ENCODE results near the gene GSTA4. TPM values are rescaled to one million over a fixed set of nuclear protein-coding genes. Genes with fewer than 3 reads are reported as not detected.

GSTA4 gene
- total and polyA plus RNA-seq, 2 of the 8 experiments (the other 6 are each of a cell fraction or from before 2014, with no cell fraction given) = 13.9 to 21.6 TPM

DNA sequence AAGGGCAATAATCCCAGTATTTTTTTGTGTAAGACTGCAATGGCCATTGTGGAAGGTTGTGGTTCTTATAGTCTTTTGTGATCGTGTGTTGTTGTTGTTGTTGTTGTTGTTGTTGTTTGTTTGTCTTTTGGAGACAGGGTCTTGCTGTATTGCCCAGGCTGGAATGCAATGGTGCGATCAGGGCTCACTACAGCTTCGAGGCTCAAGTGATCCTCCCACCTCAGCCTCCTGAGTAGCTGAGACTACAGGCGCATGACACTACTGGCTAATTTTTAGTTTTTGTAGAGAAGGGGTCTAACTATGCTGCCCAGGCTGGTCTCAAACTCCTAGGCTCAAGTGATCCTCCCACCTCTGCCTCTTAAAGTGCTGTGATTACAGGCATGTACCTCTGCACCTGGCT lies 3.5 kb upstream of the GSTA4 start:
- H2BK120ac ChIP-seq (replicated peaks; ENCODE audit: low read depth, low read length) = no peak overlapping the region
- H3K9ac ChIP-seq (replicated peaks in 1 of 4; ENCODE audit: extremely low read depth in 1 of 4, low read depth in 3 of 4, low read length in 3 of 4) = no peak overlapping the region
- TF ChIP-seq CBX5 (IDR thresholded peaks at IDR 0.05; ENCODE audit: low read depth, low read length) (no peak), CEBPB (IDR thresholded peaks at IDR 0.05; ENCODE audit: low read depth, low read length) (no peak), CBX8 (IDR thresholded peaks at IDR 0.05; ENCODE audit: borderline replicate concordance, low read depth, low read length) (no peak), SRF (IDR thresholded peaks at IDR 0.05; ENCODE audit: low read depth, low read length) (no peak), MAFK (IDR thresholded peaks at IDR 0.05; ENCODE audit: low read depth, low read length) (no peak), RXRA (IDR thresholded peaks at IDR 0.05; ENCODE audit: insufficient read depth, low read depth, low read length) (no peak)
- TF ChIP-seq, protein P1, sequence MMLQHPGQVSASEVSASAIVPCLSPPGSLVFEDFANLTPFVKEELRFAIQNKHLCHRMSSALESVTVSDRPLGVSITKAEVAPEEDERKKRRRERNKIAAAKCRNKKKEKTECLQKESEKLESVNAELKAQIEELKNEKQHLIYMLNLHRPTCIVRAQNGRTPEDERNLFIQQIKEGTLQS (IDR thresholded peaks at IDR 0.05; ENCODE audit: insufficient read depth, low read depth, low read length) = no peak

More for the DNA sequence above, 3.5 kb upstream of the GSTA4 start:
- Histone ChIP-seq H4K5ac (ENCODE audit: insufficient read length, low read depth, low read length) (no peak overlapping the region), H3K18ac (ENCODE audit: extremely low read depth, low read length) (no peak overlapping the region), H3K27me3 (replicated peaks in 1 of 4; ENCODE audit: control insufficient read depth in 3 of 4, extremely low read depth in 1 of 4, insufficient read depth in 3 of 4, low read length in 3 of 4) (no peaks in the 10 kb centered on the region), H3K4me2 (ENCODE audit: insufficient read depth in 1 of 2, low read depth in 2 of 2, low read length in 2 of 2) (no peak overlapping the region), H2AK5ac (ENCODE audit: low read depth, low read length) (no peak overlapping the region), H3K4ac (replicated peaks; ENCODE audit: insufficient read length, low read depth, low read length) (no peak overlapping the region), H3K4me3 (ENCODE audit: extremely low read depth in 1 of 4, insufficient read depth in 2 of 4, low read depth in 3 of 4, low read length in 4 of 4) (no peak overlapping the region), H3K9me3 (ENCODE audit: insufficient read depth in 2 of 2, low read depth in 1 of 2, low read length in 1 of 2) (no peaks in the 10 kb centered on the region), H3K23me2 (ENCODE audit: low read depth, low read length) (no peaks in the 10 kb centered on the region; the same call in 1 of the 2 replicates), H3K56ac (replicated peaks; ENCODE audit: insufficient read length, low read depth, low read length) (no peak overlapping the region), H2BK12ac (ENCODE audit: low read depth, low read length) (no peak overlapping the region), H2AFZ (ENCODE audit: low read length) (no peak overlapping the region), H3K4me1 (replicated peaks in 1 of 4; ENCODE audit: control insufficient read depth in 3 of 4, insufficient read depth in 4 of 4, low read length in 3 of 4) (no peaks in the 10 kb centered on the region; a peak in 1 of 7 replicates), H4K91ac (replicated peaks; ENCODE audit: insufficient read length, low read length) (no peak overlapping the region), H3K23ac (ENCODE audit: insufficient read length) (no peak overlapping the region), H3K36me3 (ENCODE audit: control insufficient read depth in 2 of 4, insufficient read depth in 4 of 4, low read length in 3 of 4) (no peaks in the 10 kb centered on the region), H3K79me2 (ENCODE audit: control insufficient read depth in 1 of 2, insufficient read depth in 2 of 2, low read length in 2 of 2) (no peaks in the 10 kb centered on the region), H4K20me1 (replicated peaks in 1 of 2; ENCODE audit: control insufficient read depth in 1 of 2, insufficient read depth in 2 of 2, low read length in 2 of 2) (peaks cover 0 to 1% of the 10 kb centered on the region in 2 experiments), H2BK5ac (ENCODE audit: low read depth, low read length) (no peak overlapping the region), H3K27ac (ENCODE audit: low read depth, low read length) (no peak overlapping the region), H2BK15ac (ENCODE audit: low read length) (no peak overlapping the region), H2BK20ac (ENCODE audit: low read length) (no peak overlapping the region), H3K14ac (ENCODE audit: insufficient read length) (no peak overlapping the region), H3K79me1 (ENCODE audit: low read depth, low read length) (no peaks in the 10 kb centered on the region), H4K8ac (ENCODE audit: extremely low read depth, insufficient read depth, low read length) (no peak overlapping the region)
- CTCF ChIA-PET (ENCODE audit: partially characterized antibody) = interaction anchor here (0.9 to 4.1 kb wide), 5 partner anchors 11 to 71 kb away, joined by 3 to 20 read pairs (median 5); no protein-coding TSS in a partner anchor
- DNase-seq (ENCODE audit: low read depth in 1 of 2, low spot score in 2 of 2) = no peak
- no peak for FAIRE-seq
- 83% methylated on average over 4 of the region's 4 CpGs; no CpG with 5 or more reads in 1 of the 2 experiments for WGBS, 2 experiments (ENCODE audit: extremely low coverage in 1 of 2, insufficient coverage in 1 of 2, insufficient read length in 1 of 2, insufficient replicate concordance in 2 of 2, low coverage in 1 of 2, low lambda C conversion rate in 2 of 2, missing lambda C conversion rate in 1 of 2)
- POLR2A ChIA-PET (ENCODE audit: partially characterized antibody) = no interaction called here

Data from H1 (cell line).